Neuronal stem cell (in vitro differentiated cells): ENCODE results near the gene KRTCAP2.

Source experiments
- DNase-seq: peaks from one replicate; pipeline ENCODE4 v3.0.0-alpha.2; 2013; ENCODE audit warnings: low spot score
- H2AFZ ChIP-seq: one replicate; pipeline ENCODE4 v1.6.1; 2013; ENCODE audit warnings: mild to moderate bottlenecking, low read length, inconsistent platforms
- H2AK5ac ChIP-seq: 2 replicates; pipeline ENCODE4 v1.6.1; 2013; ENCODE audit warnings: low read depth, mild to moderate bottlenecking, inconsistent platforms, low read length, moderate library complexity, mixed read lengths
- H2BK120ac ChIP-seq: 2 replicates; pipeline ENCODE4 v1.6.1; 2013; ENCODE audit warnings: low read depth, mild to moderate bottlenecking, inconsistent platforms, low read length, moderate library complexity, mixed read lengths
- H2BK12ac ChIP-seq: one replicate; pipeline ENCODE4 v1.6.1; 2013; ENCODE audit warnings: low read length, inconsistent platforms
- H2BK15ac ChIP-seq: 2 replicates; pipeline ENCODE4 v1.6.1; 2013; ENCODE audit warnings: mild to moderate bottlenecking, low read length, inconsistent platforms, mixed read lengths
- H2BK5ac ChIP-seq: one replicate; pipeline ENCODE4 v1.6.1; 2013; ENCODE audit warnings: inconsistent platforms, mild to moderate bottlenecking, low read length, moderate library complexity
- H3K14ac ChIP-seq: one replicate; pipeline ENCODE4 v1.6.1; 2013; ENCODE audit warnings: low read length, inconsistent platforms
- H3K18ac ChIP-seq: 2 replicates; pipeline ENCODE4 v1.6.1; 2013; ENCODE audit warnings: low read length, inconsistent platforms
- H3K23ac ChIP-seq: 2 replicates; pipeline ENCODE4 v1.6.1; 2013; ENCODE audit warnings: low read depth, mild to moderate bottlenecking, mixed read lengths, low read length, inconsistent platforms; ENCODE audit not compliant: poor library complexity
- H3K27ac ChIP-seq: replicated peaks from 3 replicates; pipeline ENCODE4 v1.5.1; 2013; ENCODE audit warnings: low read length, inconsistent platforms
- H3K27me3 ChIP-seq, 3 experiments: 2 replicates each; pipeline ENCODE4 v1.6.1; 2013; ENCODE audit warnings: low read length in 3 of 3, mild to moderate bottlenecking in 2 of 3, inconsistent platforms in 1 of 3, low read depth in 1 of 3, mixed read lengths in 1 of 3, moderate library complexity in 1 of 3; ENCODE audit not compliant: control insufficient read depth in 3 of 3, insufficient read depth in 3 of 3
- H3K36me3 ChIP-seq, 2 donors: replicated peaks in 1 of 2; 2 replicates each; pipeline ENCODE4 v1.6.1; 2013; ENCODE audit warnings: low read length in 2 of 2; ENCODE audit not compliant: control insufficient read depth in 2 of 2, insufficient read depth in 2 of 2
- H3K4ac ChIP-seq: 2 replicates; pipeline ENCODE4 v1.6.1; 2013; ENCODE audit warnings: inconsistent platforms, mild to moderate bottlenecking, low read length, moderate library complexity
- H3K4me1 ChIP-seq, 2 donors: 1 replicate in 1 of 2; 2 replicates in 1 of 2; pipeline ENCODE4 v1.6.1; 2013; ENCODE audit warnings: low read length in 2 of 2, low read depth in 1 of 2; ENCODE audit not compliant: control insufficient read depth in 2 of 2, insufficient read depth in 1 of 2
- H3K4me2 ChIP-seq: one replicate; pipeline ENCODE4 v1.6.1; 2013; ENCODE audit warnings: mild to moderate bottlenecking, low read length, inconsistent platforms; ENCODE audit not compliant: insufficient read depth, poor library complexity, severe bottlenecking
- H3K4me3 ChIP-seq, 2 donors: 2 replicates each; pipeline ENCODE4 v1.5.1; 2013; ENCODE audit warnings: low read length in 2 of 2, mild to moderate bottlenecking in 2 of 2, inconsistent platforms in 1 of 2, moderate library complexity in 1 of 2
- H3K79me1 ChIP-seq: one replicate; pipeline ENCODE4 v1.6.1; 2013; ENCODE audit warnings: low read depth, mild to moderate bottlenecking, inconsistent platforms, low read length, moderate library complexity
- H3K9ac ChIP-seq: one replicate; pipeline ENCODE4 v1.6.1; 2013; ENCODE audit warnings: mild to moderate bottlenecking, low read depth, low read length, inconsistent platforms; ENCODE audit not compliant: poor library complexity
- H3K9me3 ChIP-seq, 2 donors: replicated peaks in 1 of 2; 2 replicates each; pipeline versions ENCODE3 to v1.6.1; 2013; ENCODE audit warnings: low read length in 2 of 2, mild to moderate bottlenecking in 2 of 2, inconsistent platforms in 1 of 2, low read depth in 1 of 2, mixed read lengths in 1 of 2, moderate library complexity in 1 of 2; ENCODE audit not compliant: control insufficient read depth in 2 of 2, insufficient read depth in 1 of 2
- H4K8ac ChIP-seq: one replicate; pipeline ENCODE4 v1.6.1; 2013; ENCODE audit warnings: low read depth, mild to moderate bottlenecking, inconsistent platforms, low read length, moderate library complexity
- H4K91ac ChIP-seq: one replicate; pipeline ENCODE4 v1.6.1; 2013; ENCODE audit warnings: low read length, low read depth, mild to moderate bottlenecking, inconsistent platforms; ENCODE audit not compliant: poor library complexity
- whole genome bisulfite sequencing, 2 donors: extraction: QIAGEN DNeasy Blood & Tissue Kit; methylation state at CpG; one replicate each; pipeline ENCODE4 v1.1.7; 2013; ENCODE audit warnings: missing lambda C conversion rate in 2 of 2, mixed read lengths in 1 of 2; ENCODE audit not compliant: insufficient read length in 2 of 2, insufficient replicate concordance in 1 of 2; ENCODE audit errors: extremely low coverage in 2 of 2; 5-methylcytosine and 5-hydroxymethylcytosine counted together

The KRTCAP2 gene

GRCh38 chr1:155135415-155136028 lies 37.6 kb downstream of the KRTCAP2 start, which contains the start of gene SLC50A1:
SLC50A1 (plus strand) TSS chr1:155135852; CDS start chr1:155135912, 60 bp downstream.
- Histone ChIP-seq H3K18ac (peak within 1 kb of the TSS; percentile 99), H3K79me1 (peaks cover 4% of the 10 kb centered on the region), H3K36me3 (peaks cover 12 to 17% of the 10 kb centered on the region in 2 donors), H3K9me3 (peaks cover 0 to 2% of the 10 kb centered on the region in 2 donors), H3K4me2 (peak within 1 kb of the TSS; percentile 82), H3K14ac (peak within 1 kb of the TSS; percentile 95), H4K8ac (peak within 1 kb of the TSS; percentile 95), H3K27ac (peak within 1 kb of the TSS; percentile 100), H3K4me1 (peaks cover 9 to 11% of the 10 kb centered on the region in 2 donors), H3K4me3 (peak within 1 kb of the TSS; percentile 98 to 99), H2AFZ (peak within 1 kb of the TSS; percentile 99), H2BK15ac (peak within 1 kb of the TSS; percentile 21), H3K23ac (peak within 1 kb of the TSS; percentile 85), H2BK120ac (peak within 1 kb of the TSS; percentile 3), H3K9ac (peak within 1 kb of the TSS; percentile 96), H2BK12ac (no peak within 1 kb of the TSS), H3K4ac (peak within 1 kb of the TSS; percentile 84), H2AK5ac (peak within 1 kb of the TSS; percentile 72), H2BK5ac (peak within 1 kb of the TSS; percentile 94), H4K91ac (no peak within 1 kb of the TSS), H3K27me3 (peaks cover 0 to 4% (median 0%) of the 10 kb centered on the region in 3 experiments)
- no CpG with 5 or more reads among the region's 52 CpGs for WGBS, 2 donors
- peak; percentile 94 for DNase-seq

DNA sequence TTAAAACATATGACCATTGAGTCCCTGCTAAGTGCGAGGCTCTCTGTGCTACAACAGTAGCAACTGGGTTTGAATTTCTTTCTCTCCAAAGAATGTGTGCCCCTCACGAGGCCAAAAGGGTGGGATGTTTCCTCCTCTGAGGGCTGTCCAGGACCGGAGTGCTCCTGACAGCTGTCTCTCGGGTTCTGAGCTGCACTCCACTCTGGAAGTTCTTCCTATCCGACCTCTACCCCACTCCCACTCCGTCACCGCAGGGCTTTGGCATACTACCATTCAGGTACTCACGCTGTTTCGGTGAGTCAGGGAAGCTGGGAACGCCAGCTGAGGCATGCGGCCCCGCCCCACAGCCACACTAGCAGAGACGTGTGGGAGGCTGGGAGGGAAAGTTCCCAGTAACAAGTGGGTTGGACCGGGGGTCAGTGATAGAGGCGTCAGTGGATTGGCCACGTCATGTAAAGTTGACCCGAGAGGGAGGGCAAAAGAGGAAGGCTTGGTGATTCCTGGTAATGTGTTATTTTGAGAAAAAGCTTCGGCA lies 38.2 kb downstream of the KRTCAP2 start:
- Histone ChIP-seq H4K8ac (no peak overlapping the region), H2AFZ (peak overlapping the region; percentile 99), H3K4me3 (peak overlapping the region; percentile 98 to 99), H2BK12ac (no peak overlapping the region), H4K91ac (no peak overlapping the region), H3K4me1 (peaks cover 13 to 15% of the 10 kb centered on the region in 2 donors), H3K79me1 (peaks cover 4% of the 10 kb centered on the region), H2BK120ac (no peak overlapping the region), H3K27ac (peak overlapping the region; percentile 89), H3K23ac (peak overlapping the region; percentile 70), H3K36me3 (peaks cover 12 to 17% of the 10 kb centered on the region in 2 donors), H3K14ac (no peak overlapping the region), H3K9me3 (peaks cover 0 to 2% of the 10 kb centered on the region in 2 donors), H3K18ac (peak overlapping the region; percentile 62), H2BK5ac (peak overlapping the region; percentile 94), H3K9ac (peak overlapping the region; percentile 87), H3K4ac (peak overlapping the region; percentile 84), H2BK15ac (peak overlapping the region; percentile 19), H3K4me2 (peak overlapping the region; percentile 75), H3K27me3 (peaks cover 0 to 6% (median 2%) of the 10 kb centered on the region in 3 experiments), H2AK5ac (peak overlapping the region; percentile 67)
- DNase-seq = peak; percentile 50
- no CpG with 5 or more reads among the region's 18 CpGs for WGBS, 2 donors

DNA sequence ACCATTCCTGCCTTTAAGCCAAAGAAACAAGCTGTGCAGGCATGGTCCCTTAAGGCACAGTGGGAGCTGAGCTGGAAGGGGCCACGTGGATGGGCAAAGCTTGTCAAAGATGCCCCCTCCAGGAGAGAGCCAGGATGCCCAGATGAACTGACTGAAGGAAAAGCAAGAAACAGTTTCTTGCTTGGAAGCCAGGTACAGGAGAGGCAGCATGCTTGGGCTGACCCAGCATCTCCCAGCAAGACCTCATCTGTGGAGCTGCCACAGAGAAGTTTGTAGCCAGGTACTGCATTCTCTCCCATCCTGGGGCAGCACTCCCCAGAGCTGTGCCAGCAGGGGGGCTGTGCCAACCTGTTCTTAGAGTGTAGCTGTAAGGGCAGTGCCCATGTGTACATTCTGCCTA lies 38.8 kb downstream of the KRTCAP2 start:
- Histone ChIP-seq H2BK15ac (no peak overlapping the region), H2BK12ac (no peak overlapping the region), H3K36me3 (peaks cover 12 to 17% of the 10 kb centered on the region in 2 donors), H3K18ac (no peak overlapping the region), H3K79me1 (peaks cover 1% of the 10 kb centered on the region), H3K9me3 (peaks cover 0 to 2% of the 10 kb centered on the region in 2 donors), H3K9ac (peak overlapping the region; percentile 51), H2AFZ (no peak overlapping the region), H4K8ac (no peak overlapping the region), H3K4me3 (peak overlapping the region in 1 of 2 donors; percentile 99), H4K91ac (no peak overlapping the region), H2BK120ac (no peak overlapping the region), H3K27ac (no peak overlapping the region), H2BK5ac (no peak overlapping the region), H3K23ac (no peak overlapping the region), H3K4ac (no peak overlapping the region), H3K14ac (no peak overlapping the region), H3K27me3 (peaks cover 0 to 13% (median 8%) of the 10 kb centered on the region in 3 experiments), H3K4me2 (no peak overlapping the region), H2AK5ac (peak overlapping the region; percentile 44), H3K4me1 (peaks cover 19 to 21% of the 10 kb centered on the region in 2 donors)
- WGBS, 2 donors = no CpG with 5 or more reads among the region's 1 CpG
- no peak for DNase-seq

GRCh38 chr1:155133799-155134281 lies 39.3 kb downstream of the KRTCAP2 start:
- Histone ChIP-seq H2BK15ac (no peak overlapping the region), H4K91ac (no peak overlapping the region), H3K79me1 (peaks cover 1% of the 10 kb centered on the region), H3K4me1 (peaks cover 23 to 25% of the 10 kb centered on the region in 2 donors), H2BK12ac (no peak overlapping the region), H3K4ac (no peak overlapping the region), H3K18ac (no peak overlapping the region), H3K14ac (no peak overlapping the region), H3K9ac (no peak overlapping the region), H3K4me3 (peak overlapping the region in 1 of 2 donors; percentile 2), H3K23ac (no peak overlapping the region), H3K27ac (no peak overlapping the region), H2AFZ (no peak overlapping the region), H3K27me3 (peaks cover 0 to 17% (median 13%) of the 10 kb centered on the region in 3 experiments), H2BK120ac (no peak overlapping the region), H3K36me3 (peaks cover 12 to 14% of the 10 kb centered on the region in 2 donors), H3K4me2 (no peak overlapping the region), H3K9me3 (peaks cover 0 to 2% of the 10 kb centered on the region in 2 donors), H2BK5ac (no peak overlapping the region), H4K8ac (no peak overlapping the region), H2AK5ac (peak overlapping the region; percentile 48)
- no CpG with 5 or more reads among the region's 7 CpGs for WGBS, 2 donors
- no peak for DNase-seq
